ENCODE measurements around the gene RAB6B.

RAB6B gene

GRCh38 chr3:133836497-133837158, 59.1 kb downstream of the RAB6B start:
- TF ChIP-seq CTCF (IDR thresholded peaks at IDR 0.05; ENCODE audit: low read depth, low read length), result no peak
- no peak overlapping the region for H3K4me3 ChIP-seq (ENCODE audit: low read depth, low read length)
- in situ Hi-C loops (cut with HindIII; ENCODE audit: low sequenced_read_pairs), result no loop called here
- DNase-seq (ENCODE audit: low read depth, low spot score), result no peak

- H3K4me3 ChIP-seq (ENCODE audit: low read depth, low read length), result no peak overlapping the region
- TF ChIP-seq CTCF (IDR thresholded peaks at IDR 0.05; ENCODE audit: low read depth, low read length), result no peak
- DNase-seq (ENCODE audit: low read depth, low spot score), result no peak
- in situ Hi-C loops (cut with HindIII; ENCODE audit: low sequenced_read_pairs), result no loop called here
Observed at GRCh38 chr3:133835961-133836360, 59.7 kb downstream of the RAB6B start.

GRCh38 chr3:133835418-133835743, 60.3 kb downstream of the RAB6B start:
- DNase-seq (ENCODE audit: low read depth, low spot score), result no peak
- in situ Hi-C loops (cut with HindIII; ENCODE audit: low sequenced_read_pairs), result no loop called here
- no peak for TF ChIP-seq CTCF (IDR thresholded peaks at IDR 0.05; ENCODE audit: low read depth, low read length)
- H3K4me3 ChIP-seq (ENCODE audit: low read depth, low read length), result no peak overlapping the region

- no peak for TF ChIP-seq CTCF (IDR thresholded peaks at IDR 0.05; ENCODE audit: low read depth, low read length)
- no peak for DNase-seq (ENCODE audit: low read depth, low spot score)
- in situ Hi-C loops (cut with HindIII; ENCODE audit: low sequenced_read_pairs), result no loop called here
- H3K4me3 ChIP-seq (ENCODE audit: low read depth, low read length), result no peak overlapping the region
Observed at GRCh38 chr3:133834621-133835417, 60.9 kb downstream of the RAB6B start.

- DNase-seq (ENCODE audit: low read depth, low spot score), result no peak
- H3K4me3 ChIP-seq (ENCODE audit: low read depth, low read length), result no peak overlapping the region
- no peak for TF ChIP-seq CTCF (IDR thresholded peaks at IDR 0.05; ENCODE audit: low read depth, low read length)
- in situ Hi-C loops (cut with HindIII; ENCODE audit: low sequenced_read_pairs), result no loop called here
Observed at GRCh38 chr3:133833880-133834620, 61.6 kb downstream of the RAB6B start.

- in situ Hi-C loops (cut with HindIII; ENCODE audit: low sequenced_read_pairs), result no loop called here
- no peak overlapping the region for H3K4me3 ChIP-seq (ENCODE audit: low read depth, low read length)
- TF ChIP-seq CTCF (IDR thresholded peaks at IDR 0.05; ENCODE audit: low read depth, low read length), result no peak
- DNase-seq (ENCODE audit: low read depth, low spot score), result no peak
Observed at GRCh38 chr3:133833267-133833666, 62.4 kb downstream of the RAB6B start.
